NCI-H748 (cell line): Measurements from ENCODE around the gene FBN2.
A peak's percentile ranks its signal among the peaks of the same experiment; 100 is the strongest.

Experiments used
- DNase-seq: peaks from one replicate; lab custom pipeline; 2025; ENCODE audit not compliant: unreplicated experiment; lab: John Stamatoyannopoulos, UW

FBN2 gene

GRCh38 chr5:128376577-128376976 is 161.5 kb downstream of the FBN2 start:
- DNase-seq: no peak

- DNase-seq: no peak
Observed at GRCh38 chr5:128366147-128366546, 171.9 kb downstream of the FBN2 start.

GRCh38 chr5:128362370-128362769 is 175.7 kb downstream of the FBN2 start:
- DNase-seq: no peak

GRCh38 chr5:128358826-128359225 is 179.2 kb downstream of the FBN2 start:
- no peak for DNase-seq

GRCh38 chr5:128357226-128357625 is 180.8 kb downstream of the FBN2 start:
- DNase-seq: no peak

- peak; percentile 12 for DNase-seq
Observed at GRCh38 chr5:128355961-128356360, 182.1 kb downstream of the FBN2 start.

- DNase-seq: no peak
Observed at GRCh38 chr5:128353441-128354107, 184.5 kb downstream of the FBN2 start.

- no peak for DNase-seq
Observed at GRCh38 chr5:128350705-128351104, 187.3 kb downstream of the FBN2 start.

- peak; percentile 99 for DNase-seq
Observed at GRCh38 chr5:128349044-128349858, 188.8 kb downstream of the FBN2 start.

- DNase-seq: no peak
Observed at GRCh38 chr5:128346038-128346437, 192.0 kb downstream of the FBN2 start.

- DNase-seq: no peak
Observed at GRCh38 chr5:128345247-128345646, 192.8 kb downstream of the FBN2 start.

- DNase-seq: no peak
Observed at GRCh38 chr5:128343168-128343567, 194.9 kb downstream of the FBN2 start.

GRCh38 chr5:128341056-128341455 is 197.0 kb downstream of the FBN2 start:
- DNase-seq: peak; percentile 20

- no peak for DNase-seq
Observed at GRCh38 chr5:128340648-128341047, 197.4 kb downstream of the FBN2 start.

- DNase-seq: no peak
Observed at GRCh38 chr5:128339585-128339984, 198.5 kb downstream of the FBN2 start.

- no peak for DNase-seq
Observed at GRCh38 chr5:128338649-128339048, 199.4 kb downstream of the FBN2 start.

GRCh38 chr5:128335339-128335738 is 202.7 kb downstream of the FBN2 start:
- no peak for DNase-seq

GRCh38 chr5:128334010-128334716 is 203.9 kb downstream of the FBN2 start:
- no peak for DNase-seq

GRCh38 chr5:128331261-128331660 is 206.8 kb downstream of the FBN2 start:
- DNase-seq: no peak

GRCh38 chr5:128329386-128329939 is 208.6 kb downstream of the FBN2 start:
- no peak for DNase-seq

- DNase-seq: no peak
Observed at GRCh38 chr5:128328446-128328845, 209.6 kb downstream of the FBN2 start.

GRCh38 chr5:128328007-128328406 is 210.0 kb downstream of the FBN2 start:
- no peak for DNase-seq
